HG03159 (cell line): ENCODE measurements around the gene POLK.
"Not testable (repeated sequence)": the region's sequence is repeated elsewhere in the genome, so short reads cannot be mapped to it uniquely, and the experiment has no call there.

Experiments used
- ATAC-seq: cut with Tn5 transposase; IDR thresholded peaks from one replicate; pipeline ENCODE4 v1.9.1; 2021; ENCODE audit warnings: mild to moderate bottlenecking, moderate library complexity; ENCODE audit not compliant: unreplicated experiment

Gene POLK

GRCh38 chr5:75546830-75547229 lies 35.1 kb downstream of the POLK start:
- ATAC-seq, result no peak

GRCh38 chr5:75547812-75548211 lies 36.1 kb downstream of the POLK start:
- ATAC-seq, result no peak

- no peak for ATAC-seq
Measured at GRCh38 chr5:75550597-75550996, 38.9 kb downstream of the POLK start.

- ATAC-seq, result no peak
Measured at GRCh38 chr5:75551471-75551870, 39.8 kb downstream of the POLK start.

GRCh38 chr5:75552764-75553163 lies 41.1 kb downstream of the POLK start:
- ATAC-seq, result no peak

- ATAC-seq, result no peak
Measured at GRCh38 chr5:75553358-75553757, 41.7 kb downstream of the POLK start.

GRCh38 chr5:75558221-75558620 lies 46.5 kb downstream of the POLK start:
- ATAC-seq, result no peak

- no peak for ATAC-seq
Measured at GRCh38 chr5:75558981-75559632, 47.4 kb downstream of the POLK start.

- not testable (repeated sequence) for ATAC-seq
Measured at GRCh38 chr5:75560655-75561054, 49.0 kb downstream of the POLK start.

GRCh38 chr5:75565991-75566709 lies 54.5 kb downstream of the POLK start:
- ATAC-seq, result not testable (repeated sequence)

- peak; percentile 84 for ATAC-seq
Measured at GRCh38 chr5:75566710-75567309, 55.1 kb downstream of the POLK start.

GRCh38 chr5:75567710-75568109 lies 56.0 kb downstream of the POLK start:
- no peak for ATAC-seq

- no peak for ATAC-seq
Measured at GRCh38 chr5:75568202-75568601, 56.5 kb downstream of the POLK start.

GRCh38 chr5:75571547-75571946 lies 59.9 kb downstream of the POLK start:
- no peak for ATAC-seq

GRCh38 chr5:75574791-75575190 lies 63.1 kb downstream of the POLK start:
- peak; percentile 15 for ATAC-seq

GRCh38 chr5:75578280-75578679 lies 66.6 kb downstream of the POLK start:
- not testable (repeated sequence) for ATAC-seq

GRCh38 chr5:75584641-75585040 lies 73.0 kb downstream of the POLK start:
- ATAC-seq, result no peak

- no peak for ATAC-seq
Measured at GRCh38 chr5:75588666-75589065, 77.0 kb downstream of the POLK start.

- ATAC-seq, result no peak
Measured at GRCh38 chr5:75600535-75600934, 88.8 kb downstream of the POLK start.

- no peak for ATAC-seq
Measured at GRCh38 chr5:75601567-75601966, 89.9 kb downstream of the POLK start.

GRCh38 chr5:75601996-75602395 lies 90.3 kb downstream of the POLK start:
- no peak for ATAC-seq

GRCh38 chr5:75603371-75603770 lies 91.7 kb downstream of the POLK start:
- no peak for ATAC-seq
